BE2C (cell line): Measurements from ENCODE around the gene POU6F2.

Experiments used
- DNase-seq: peaks from one replicate; pipeline ENCODE4 v3.0.0-alpha.2; 2020
- H3K27me3 ChIP-seq: fragments of 250-450 bp; sonication (Bioruptor Pico); 2 replicates; pipeline ENCODE4 v1.5.1; 2020; ENCODE audit warnings: mild to moderate bottlenecking
- H3K36me3 ChIP-seq: fragments of 250-450 bp; sonication (Bioruptor Pico); 2 replicates; pipeline ENCODE4 v1.5.1; 2020; ENCODE audit warnings: mild to moderate bottlenecking
- H3K4me1 ChIP-seq: fragments of 250-450 bp; sonication (Bioruptor Pico); 2 replicates; pipeline ENCODE4 v1.5.1; 2020
- H3K4me3 ChIP-seq: 2 replicates; pipeline ENCODE4 v1.5.1; 2011; ENCODE audit warnings: low read depth, low read length
- H3K9me3 ChIP-seq: fragments of 250-450 bp; sonication (Bioruptor Pico); 2 replicates; pipeline ENCODE4 v1.5.1; 2020
- CTCF ChIP-seq: IDR thresholded peaks from 2 replicates; pipeline ENCODE4 v1.5.1; 2012; ENCODE audit warnings: mild to moderate bottlenecking, low read depth, low read length

POU6F2 gene

GRCh38 chr7:39086638-39087360 lies 109.1 kb downstream of the POU6F2 start:
- Histone ChIP-seq H3K9me3 (no peaks in the 10 kb centered on the region), H3K4me3 (no peak overlapping the region), H3K4me1 (no peaks in the 10 kb centered on the region), H3K36me3 (no peaks in the 10 kb centered on the region), H3K27me3 (peaks cover 4% of the 10 kb centered on the region)
- no peak for DNase-seq
- no peak for TF ChIP-seq CTCF

- Histone ChIP-seq H3K4me3 (no peak overlapping the region), H3K27me3 (peaks cover 4% of the 10 kb centered on the region), H3K9me3 (no peaks in the 10 kb centered on the region), H3K4me1 (no peaks in the 10 kb centered on the region), H3K36me3 (no peaks in the 10 kb centered on the region)
- TF ChIP-seq CTCF, result no peak
- no peak for DNase-seq
Measured at GRCh38 chr7:39088730-39089593, 111.3 kb downstream of the POU6F2 start.

GRCh38 chr7:39091145-39091544 lies 113.4 kb downstream of the POU6F2 start:
- Histone ChIP-seq H3K27me3 (no peaks in the 10 kb centered on the region; the same call in none of the 2 replicates), H3K4me1 (no peaks in the 10 kb centered on the region), H3K36me3 (no peaks in the 10 kb centered on the region), H3K4me3 (no peak overlapping the region), H3K9me3 (no peaks in the 10 kb centered on the region)
- no peak for DNase-seq
- no peak for TF ChIP-seq CTCF

- Histone ChIP-seq H3K4me3 (no peak overlapping the region), H3K9me3 (no peaks in the 10 kb centered on the region), H3K4me1 (no peaks in the 10 kb centered on the region), H3K27me3 (no peaks in the 10 kb centered on the region; the same call in none of the 2 replicates), H3K36me3 (no peaks in the 10 kb centered on the region)
- DNase-seq, result no peak
- no peak for TF ChIP-seq CTCF
Measured at GRCh38 chr7:39091774-39092173, 114.1 kb downstream of the POU6F2 start.

GRCh38 chr7:39094731-39095130 lies 117.0 kb downstream of the POU6F2 start:
- no peak for TF ChIP-seq CTCF
- H3K4me3 ChIP-seq, result no peak overlapping the region
- H3K9me3 ChIP-seq, result no peaks in the 10 kb centered on the region
- H3K4me1 ChIP-seq, result no peaks in the 10 kb centered on the region
- H3K27me3 ChIP-seq, result no peaks in the 10 kb centered on the region; the same call in none of the 2 replicates
- DNase-seq, result no peak
- H3K36me3 ChIP-seq, result no peaks in the 10 kb centered on the region
